Brain pericyte (primary cell): ENCODE data around the gene FGF19.
A peak's percentile ranks its signal among the peaks of the same experiment; 100 is the strongest.

Source experiments
- DNase-seq: peaks from one replicate; pipeline ENCODE4 v3.0.0-alpha.2; 2012; ENCODE audit warnings: low read depth, low spot score

FGF19 gene, protein sequence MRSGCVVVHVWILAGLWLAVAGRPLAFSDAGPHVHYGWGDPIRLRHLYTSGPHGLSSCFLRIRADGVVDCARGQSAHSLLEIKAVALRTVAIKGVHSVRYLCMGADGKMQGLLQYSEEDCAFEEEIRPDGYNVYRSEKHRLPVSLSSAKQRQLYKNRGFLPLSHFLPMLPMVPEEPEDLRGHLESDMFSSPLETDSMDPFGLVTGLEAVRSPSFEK

DNA sequence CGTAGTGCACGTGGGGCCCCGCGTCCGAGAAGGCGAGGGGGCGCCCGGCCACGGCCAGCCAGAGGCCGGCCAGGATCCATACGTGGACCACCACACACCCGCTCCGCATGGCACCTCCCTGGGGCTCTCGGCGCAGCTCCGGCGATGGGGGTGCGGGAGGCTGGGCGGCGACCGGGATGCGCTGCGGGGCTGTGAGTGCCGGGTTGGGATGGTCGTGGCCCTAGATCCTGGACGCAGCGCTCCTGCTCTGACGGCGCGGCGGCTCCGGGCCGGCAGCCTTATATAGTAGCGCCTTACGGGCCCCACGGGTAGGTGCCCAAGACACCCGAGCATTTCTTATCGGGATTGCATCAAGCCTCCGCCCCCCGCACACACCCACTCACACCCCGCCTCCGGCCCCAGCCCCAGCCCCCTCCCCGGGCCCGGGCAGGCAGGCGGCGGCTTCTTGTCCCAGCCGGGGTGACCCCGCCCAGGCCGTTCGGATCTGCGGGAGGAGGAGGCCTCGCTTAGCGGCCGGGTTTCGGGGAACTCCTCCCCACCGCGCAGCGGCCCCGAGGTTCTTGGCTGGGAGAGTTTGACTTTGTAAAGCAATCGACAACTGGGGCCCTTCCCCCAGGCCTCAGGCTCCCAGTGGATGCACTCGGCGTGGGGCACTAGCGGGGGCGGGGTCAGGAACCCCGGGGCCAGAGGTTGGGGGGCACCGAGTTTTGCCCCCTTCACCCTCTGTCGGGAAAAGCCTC, at the start of gene FGF19:
FGF19 (minus strand) TSS at position 255 of the 740 bp plus-strand sequence; CDS start at position 109, 146 bp downstream.
- DNase-seq: no peak

DNA sequence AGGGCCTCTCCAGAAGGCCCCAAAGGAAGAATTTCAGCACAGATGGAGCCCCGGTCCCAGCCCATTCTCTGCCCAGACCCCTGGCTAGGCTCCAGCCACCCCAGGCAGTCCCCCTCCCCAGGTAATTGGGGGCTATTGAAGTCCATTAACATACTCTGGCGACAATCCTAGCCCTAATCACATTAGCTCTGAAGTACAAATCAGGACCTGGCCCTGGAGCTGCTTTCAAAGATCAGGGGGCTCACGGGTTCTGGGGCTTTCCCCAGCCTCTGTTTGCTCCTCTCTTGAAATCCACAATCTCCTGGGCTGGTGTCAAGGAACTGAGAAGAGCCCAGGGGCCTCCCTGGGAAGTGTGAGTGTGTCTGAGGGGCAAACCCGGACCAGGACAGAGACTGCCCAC, 49.1 kb upstream of the FGF19 start:
- no peak for DNase-seq

DNA sequence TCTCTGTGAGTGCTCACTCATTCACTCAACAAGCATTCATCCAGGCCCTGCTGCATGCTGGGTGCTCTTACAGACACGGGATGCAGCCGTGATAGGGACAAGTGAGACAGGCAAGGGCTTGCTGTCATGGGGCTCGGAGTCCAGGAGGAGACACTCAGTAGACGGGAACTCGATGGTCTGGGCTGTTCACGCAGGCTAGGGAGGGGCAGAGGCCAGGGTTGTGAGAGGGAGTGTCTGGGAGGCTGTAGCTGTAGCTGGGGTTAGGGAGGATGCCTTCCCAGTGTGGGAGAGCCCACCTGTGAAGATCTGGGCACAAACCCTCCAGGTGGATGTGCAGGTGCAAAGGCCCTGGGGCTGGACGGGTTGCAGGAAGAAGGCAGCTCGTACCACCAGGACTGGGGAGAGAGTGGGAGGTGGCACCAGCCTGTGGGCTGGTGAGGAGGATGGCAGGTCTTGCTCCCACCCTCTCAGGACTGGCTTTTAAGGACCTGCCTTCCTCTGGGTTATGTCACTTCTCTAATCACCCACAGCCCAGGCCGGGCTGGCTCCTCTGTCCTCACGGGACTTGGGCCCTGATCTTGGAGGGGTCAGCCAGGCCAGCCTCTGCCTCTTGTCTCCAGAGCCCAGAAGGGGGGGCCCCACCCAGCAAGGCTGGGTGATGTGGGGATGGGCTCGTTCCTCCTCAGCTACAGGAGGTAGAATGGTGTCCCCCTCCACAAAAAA, 47.2 kb upstream of the FGF19 start:
- DNase-seq: no peak

DNA sequence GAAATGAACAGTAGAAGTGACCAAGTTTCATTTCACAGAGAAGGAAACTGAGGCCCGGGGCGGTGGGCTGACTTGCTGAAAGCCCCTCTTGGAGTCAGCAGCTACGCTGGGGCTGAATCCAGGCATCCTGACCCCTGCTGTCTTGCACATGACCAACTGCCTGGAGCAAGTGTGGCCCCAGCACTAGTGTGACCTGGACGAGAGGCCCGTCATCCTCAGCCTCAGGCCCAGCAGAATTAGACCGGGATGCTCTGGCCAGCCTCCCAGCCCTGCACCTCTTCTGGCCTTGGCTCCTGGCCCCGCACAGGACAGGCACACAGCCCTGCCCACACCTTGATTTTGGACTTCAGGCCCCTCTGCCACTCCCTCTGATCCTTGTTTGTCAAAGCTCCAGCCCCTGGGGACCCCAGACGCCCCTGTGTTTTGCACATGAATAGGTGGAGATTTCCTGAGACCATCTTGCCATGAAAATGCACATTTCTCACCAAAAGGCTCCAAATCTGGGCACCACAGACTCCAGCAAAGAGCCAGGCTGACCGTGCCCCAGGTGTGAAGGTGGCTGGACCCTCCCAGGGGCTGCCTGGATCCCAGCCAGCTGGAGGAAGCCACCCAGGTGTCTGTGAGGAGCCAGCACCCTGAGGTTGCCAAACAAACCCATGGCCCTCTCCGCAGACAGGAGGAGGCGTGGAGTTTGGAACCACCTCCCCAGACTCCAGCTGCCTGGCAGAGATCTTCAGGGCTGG, 46.5 kb upstream of the FGF19 start:
- DNase-seq: no peak

DNA sequence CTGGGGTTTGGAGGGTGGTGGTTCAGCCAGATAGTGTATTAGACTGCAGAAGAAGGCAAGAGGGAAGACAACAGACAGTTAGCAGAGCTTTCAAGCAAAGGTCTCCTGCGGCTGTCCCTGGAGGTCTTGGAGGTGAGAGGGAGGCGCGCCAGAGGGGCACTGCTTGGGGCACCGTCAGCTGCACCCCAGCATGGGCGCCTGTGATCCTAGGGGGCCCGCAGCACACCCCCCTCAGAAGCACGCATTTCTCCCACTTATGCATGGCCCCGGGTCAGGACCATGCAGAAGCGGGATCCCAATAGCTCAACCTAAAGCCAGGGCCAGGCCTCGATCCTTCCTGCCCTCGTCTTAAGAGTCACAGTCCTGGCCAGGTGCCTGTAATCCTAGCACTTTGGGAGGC, 44.8 kb upstream of the FGF19 start:
- no peak for DNase-seq

DNA sequence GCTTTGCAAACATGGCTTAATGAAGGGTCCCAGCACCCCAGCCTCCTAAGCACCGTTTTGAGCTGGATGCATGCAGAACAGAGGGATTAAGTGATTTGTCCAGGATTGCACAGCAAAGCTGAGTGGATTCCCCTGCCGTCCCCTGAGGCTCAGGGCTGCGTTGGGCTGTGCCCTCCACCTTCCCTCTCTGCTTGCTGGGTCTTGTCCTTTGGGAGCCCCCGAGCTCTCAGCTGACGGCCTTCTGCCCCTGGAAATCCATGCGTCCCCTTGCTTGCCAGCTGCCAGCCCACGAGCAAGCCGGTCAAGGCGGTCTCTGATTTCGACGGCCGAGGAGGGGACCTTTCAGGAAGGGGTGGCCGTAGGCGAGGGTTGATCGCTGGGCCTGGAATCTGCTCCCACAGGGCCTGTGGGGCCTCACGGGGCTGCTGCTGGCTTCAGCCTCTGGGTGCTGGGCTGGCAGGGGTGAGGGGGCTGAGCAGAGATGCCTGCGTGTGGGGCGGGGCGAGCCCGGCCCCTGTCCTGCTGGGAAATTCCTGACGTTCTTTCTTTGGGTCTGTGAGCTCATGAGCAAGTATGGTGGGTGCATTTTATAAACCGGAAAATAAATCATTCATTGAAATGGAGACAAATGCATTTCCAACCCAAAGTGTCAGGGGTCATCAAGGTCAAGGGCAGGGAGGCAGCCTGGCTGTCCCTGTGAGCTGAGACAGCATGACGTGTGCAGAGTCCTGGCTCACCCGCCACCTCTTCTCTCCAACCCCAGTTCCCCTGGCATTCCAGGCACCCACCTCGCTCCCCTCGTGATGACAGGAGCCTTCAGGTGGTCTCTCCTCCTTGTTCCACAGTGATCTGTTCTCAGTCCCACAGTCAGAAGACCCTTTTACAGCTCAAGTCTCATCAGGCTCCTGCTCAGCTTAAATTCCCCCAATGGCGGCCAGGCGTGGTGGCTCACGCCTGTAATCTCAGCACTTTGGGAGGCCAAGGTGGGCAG, 43.2 kb upstream of the FGF19 start:
- no peak for DNase-seq

DNA sequence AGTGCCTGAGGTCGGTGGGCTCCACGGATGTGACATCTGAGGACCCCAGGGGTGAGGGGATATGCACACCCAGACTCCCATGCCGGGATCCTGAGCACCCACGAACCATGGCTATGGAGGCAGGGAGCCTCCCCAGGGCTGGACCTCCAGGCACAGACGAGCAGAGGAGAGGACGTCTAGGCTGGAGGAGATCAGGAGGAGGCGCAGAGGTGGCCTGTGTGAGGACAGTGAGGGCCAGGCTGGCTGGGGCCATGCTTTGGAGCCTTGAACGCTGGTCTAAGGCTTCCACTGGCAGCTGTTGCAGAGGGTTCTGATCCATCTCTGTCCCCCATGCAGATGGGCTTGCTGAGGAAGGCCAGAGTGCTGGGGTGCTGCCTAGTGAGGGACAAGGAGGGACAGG, 42.3 kb upstream of the FGF19 start:
- DNase-seq: no peak

DNA sequence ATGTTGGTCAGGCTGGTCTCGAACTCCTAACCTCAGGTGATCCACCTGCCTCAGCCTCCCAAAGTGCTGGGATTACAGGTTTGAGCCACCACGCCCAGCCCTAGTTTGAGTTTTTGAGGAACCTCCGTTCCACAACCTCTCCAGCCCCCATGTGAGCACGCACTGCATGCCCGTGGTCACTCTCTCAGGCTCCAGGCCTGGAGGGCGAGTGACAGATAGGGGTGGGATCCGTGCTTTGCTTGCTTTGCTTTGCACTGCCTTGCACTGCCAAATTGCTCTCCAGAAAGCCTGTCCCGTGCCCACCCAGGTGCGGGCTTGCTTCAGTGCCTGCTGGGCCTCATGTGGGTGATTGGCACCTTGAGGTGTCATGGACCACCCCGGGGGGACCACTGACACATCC, 41.4 kb upstream of the FGF19 start:
- DNase-seq: no peak

DNA sequence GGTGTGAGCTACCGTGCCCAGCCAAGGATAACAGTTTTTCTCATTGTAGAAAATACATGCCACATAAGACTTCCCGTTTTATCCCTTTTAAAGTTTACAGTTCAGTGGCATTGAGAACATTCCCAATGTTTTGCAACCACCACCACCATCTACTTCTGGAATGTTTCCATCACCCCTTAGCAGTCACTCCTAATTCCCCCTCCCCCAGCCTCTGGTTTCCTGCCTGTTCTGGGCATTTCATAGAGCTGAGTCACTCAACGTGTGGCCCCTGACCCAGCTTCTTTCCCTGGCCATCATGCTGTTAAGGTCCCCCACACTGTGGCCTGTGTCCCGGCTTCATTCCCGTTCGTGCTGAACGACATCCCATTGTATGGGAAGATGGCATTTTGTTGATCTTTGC, 40.6 kb upstream of the FGF19 start:
- DNase-seq: peak; percentile 32

DNA sequence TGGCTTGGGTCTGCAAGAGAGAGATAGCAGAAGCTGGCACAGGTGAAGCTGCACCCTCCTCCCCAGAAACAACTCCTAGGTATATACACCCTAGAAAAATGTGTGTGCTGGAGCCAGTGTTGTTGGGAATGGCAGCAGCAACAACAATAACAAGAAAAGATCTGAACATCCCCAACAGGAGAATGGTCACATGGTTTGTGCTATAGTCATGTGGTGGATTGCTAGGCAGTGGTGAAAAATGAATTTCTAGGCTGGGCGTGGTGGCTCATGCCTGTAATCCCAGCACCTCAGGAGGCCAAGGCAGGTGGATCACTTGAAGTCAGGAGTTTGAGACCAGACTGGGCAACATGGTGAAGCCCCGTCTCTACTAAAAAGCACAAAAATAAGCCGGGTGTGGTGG, 31.0 kb upstream of the FGF19 start:
- no peak for DNase-seq

DNA sequence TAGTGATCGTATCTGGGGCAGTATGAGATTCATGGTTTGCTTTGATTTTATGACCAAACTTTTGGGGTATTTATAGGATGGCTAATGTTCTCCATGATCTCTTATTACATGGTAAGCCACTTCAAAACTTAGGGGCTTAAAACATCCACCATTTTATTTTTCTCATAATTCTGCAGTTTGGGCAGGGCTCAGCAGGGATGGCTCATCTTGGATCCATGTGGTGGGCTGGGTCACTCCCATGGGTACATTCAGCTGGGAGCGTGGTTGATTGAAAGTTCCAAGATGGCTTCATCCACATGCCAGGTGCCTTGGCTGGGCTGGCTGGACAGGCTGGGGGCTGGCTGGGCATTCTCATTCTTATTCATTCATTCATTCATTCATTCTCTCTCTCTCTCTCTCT, 30.5 kb upstream of the FGF19 start:
- no peak for DNase-seq

DNA sequence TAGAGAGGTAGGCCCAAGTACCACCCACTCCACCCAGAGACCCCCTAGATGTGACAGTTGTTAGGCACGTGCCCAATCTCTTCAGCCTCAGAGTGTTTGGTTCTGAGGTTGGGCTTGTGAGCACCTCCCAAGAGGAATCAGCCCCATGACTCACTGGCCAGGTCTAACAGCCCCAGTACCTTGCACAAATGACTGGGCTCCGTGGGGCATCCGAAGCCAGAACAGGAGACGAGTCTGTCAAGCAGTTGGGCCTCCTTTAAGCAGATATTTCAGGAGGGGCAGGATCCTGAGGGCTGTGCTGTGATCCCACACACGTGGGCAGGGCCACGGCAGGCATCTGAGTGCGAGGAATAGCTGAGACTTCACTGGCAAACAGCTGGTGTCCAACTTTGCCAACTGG, 29.1 kb upstream of the FGF19 start:
- DNase-seq: no peak

DNA sequence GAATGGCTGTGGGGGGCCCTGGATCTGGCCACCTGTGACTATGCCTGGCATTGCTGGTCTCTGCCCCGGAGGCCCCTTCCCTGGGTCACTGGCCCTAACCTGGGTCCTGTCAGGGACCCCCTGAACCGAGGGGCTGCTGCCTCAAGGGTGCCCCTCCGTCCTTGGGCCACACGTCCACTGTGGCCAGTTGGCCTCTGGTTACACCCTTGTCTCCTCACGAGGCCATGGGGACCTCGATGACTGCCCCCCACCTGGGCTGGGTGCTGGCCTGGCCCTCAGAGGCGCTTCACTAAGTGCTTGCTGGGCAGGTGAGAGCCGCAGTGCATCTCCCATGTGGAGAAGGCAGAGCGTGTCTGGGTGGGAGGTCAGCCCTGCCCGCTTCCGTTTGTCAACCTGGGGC, 27.3 kb upstream of the FGF19 start:
- DNase-seq: no peak

DNA sequence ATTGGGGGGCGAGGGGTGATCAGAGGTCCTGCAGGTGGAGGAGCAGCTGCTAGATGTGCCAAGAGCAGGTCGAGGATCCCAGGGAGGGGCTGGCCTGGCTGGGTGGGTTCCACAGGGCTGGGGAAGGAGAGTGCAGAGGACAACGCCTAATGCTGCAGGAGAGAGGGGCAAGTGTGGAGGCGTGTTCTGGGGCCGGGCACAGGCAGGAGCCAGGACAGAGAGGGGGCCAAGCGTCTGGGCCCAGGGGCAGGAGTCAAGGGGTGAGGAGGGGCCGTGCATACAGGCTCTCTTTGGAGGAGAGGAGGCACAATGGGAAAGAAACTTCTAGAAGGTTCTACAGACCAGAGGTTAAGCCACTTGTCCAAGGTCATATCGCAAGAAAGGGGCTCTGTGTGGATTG, 26.7 kb upstream of the FGF19 start:
- DNase-seq: no peak

DNA sequence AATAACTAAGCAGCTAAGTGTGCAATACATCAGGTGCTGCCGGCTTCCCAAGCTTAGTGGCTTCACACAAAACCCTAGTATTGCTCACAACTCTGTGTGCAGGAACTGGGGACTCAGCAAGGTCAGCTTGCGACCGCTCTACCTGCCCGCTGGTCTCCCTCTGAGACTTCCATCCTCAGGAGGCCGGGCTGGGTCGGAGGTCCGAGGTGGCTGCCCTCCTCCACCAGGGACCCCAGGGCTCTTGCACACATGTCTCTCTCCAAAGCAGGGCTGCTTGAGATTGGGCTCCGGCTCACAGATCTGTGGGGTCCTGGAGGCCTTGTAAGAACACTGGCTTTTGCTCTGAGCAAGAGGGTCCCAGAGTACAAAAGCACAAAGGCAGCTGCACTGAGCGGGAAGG, 25.4 kb upstream of the FGF19 start:
- DNase-seq: no peak

DNA sequence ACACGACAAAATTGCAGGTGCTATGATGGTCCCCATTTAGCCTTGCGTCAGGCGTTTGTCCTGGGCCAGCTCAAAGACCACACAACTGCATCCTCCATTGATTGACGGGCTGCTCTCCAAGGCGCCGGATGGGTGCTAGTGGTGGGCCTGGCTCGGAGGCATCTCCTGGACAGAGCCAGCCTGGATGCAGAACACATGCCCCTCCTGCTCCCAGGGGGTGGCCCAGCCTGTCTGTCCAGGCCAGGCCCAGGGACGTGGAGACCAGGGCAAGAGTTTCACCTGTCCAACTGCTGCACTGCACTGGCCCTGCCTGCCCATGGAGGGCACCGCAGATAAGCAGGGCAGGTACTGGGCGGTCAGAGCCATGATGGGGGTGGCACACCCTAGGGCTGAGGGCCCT, 23.4 kb upstream of the FGF19 start:
- DNase-seq: no peak

DNA sequence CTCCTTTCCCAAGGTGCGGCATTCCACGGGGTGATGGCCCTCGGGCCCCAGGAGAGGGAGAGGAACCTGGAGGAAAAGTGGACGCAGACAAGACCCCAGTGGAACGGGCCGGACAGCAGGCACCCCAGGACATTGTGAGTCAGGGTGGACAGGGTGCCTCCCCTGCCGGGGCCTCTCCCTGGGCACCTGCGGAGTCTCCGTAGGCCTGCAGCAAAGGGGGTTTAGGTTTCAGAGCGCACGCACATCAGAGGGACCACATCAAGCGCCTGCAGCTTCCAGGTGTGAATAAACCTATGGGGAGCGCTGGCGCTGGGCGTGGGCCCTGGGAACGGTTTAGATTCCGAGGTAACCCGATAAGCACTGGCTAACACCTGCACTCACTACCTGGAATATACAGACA, 22.7 kb upstream of the FGF19 start:
- no peak for DNase-seq

DNA sequence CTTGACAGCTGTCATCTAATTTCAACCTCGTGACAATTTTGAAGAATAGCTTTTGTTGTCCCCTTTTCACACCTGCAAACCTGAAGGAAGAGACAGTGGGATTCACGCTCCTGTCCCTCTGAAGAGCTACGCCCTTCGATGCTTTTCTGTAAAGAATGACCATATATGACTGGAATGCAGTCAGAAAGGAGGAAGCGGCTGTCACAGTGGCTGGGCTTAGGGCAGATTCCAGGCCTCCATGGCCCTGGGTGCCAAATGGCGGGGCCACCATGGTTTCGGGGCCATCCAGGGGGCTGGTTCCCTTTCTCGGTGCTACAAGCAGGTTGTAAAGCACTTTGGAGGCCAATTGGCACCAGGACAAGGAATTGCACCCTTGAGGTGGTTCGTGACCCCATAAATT, 22.2 kb upstream of the FGF19 start:
- no peak for DNase-seq

DNA sequence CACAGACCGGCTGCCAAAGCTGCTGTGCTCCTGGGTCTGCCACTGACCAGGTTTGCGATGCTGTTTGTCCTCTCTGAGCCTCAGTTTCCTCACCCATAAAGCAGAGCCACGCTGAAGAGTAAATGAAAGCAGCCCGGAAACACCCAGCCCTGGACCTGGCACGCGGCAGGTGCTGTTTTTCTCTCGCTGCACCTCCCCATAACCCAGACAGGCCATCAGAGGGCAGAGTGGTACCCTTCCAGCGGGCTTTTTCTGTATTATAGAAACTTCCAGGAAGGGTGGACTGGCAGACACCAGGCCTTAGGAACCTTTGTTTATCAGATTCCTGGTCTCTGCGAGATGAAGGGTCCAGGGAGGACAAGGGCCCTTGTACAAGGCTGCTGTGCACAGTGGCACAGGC, 17.9 kb upstream of the FGF19 start:
- DNase-seq: no peak

DNA sequence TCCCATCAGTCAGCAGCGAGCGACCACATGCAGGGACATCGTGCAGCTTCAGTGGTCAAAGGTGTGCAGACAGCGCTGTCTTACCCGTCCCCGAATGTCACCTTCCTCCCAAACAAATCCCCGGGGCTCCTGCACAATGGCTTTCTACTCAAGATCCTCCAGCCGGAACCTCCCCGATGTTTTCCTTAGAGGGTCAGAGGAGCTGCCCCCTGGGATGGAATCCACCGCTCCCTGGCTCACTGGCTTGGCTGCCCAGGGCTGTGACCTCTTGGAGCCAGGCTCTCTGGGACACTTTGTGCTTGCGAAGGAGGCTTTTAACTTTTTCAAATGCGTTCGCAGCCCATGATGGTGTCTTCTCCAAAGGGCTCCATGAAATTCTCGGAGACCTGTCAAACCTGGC, 17.3 kb upstream of the FGF19 start:
- DNase-seq: no peak

DNA sequence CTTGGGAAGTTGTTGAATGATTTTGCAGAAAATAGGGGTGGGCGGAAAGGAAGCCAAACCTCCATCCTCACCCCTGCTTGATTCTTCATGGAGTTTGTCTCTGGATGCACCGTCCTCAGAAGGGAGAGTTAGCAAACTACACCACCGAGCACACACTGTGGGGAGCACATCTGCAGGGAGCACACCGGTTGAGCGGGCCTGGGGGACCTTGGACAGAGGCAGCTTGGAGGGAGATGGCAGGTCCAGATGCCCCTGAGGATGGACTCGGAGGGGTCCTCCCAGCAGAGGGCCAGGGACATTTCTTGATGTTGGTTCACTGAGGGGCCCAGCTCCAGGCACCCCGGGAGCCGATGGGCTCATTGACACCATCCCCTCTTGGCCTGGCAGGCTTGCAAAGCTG, 15.1 kb upstream of the FGF19 start:
- no peak for DNase-seq
